ENCODE measurements around the gene SCYGR7. TPM values are rescaled to one million over a fixed set of nuclear protein-coding genes. Genes with fewer than 3 reads are reported as not detected.

Gene SCYGR7
- total RNA-seq, 1 experiment from 2014 or later: not detected

DNA sequence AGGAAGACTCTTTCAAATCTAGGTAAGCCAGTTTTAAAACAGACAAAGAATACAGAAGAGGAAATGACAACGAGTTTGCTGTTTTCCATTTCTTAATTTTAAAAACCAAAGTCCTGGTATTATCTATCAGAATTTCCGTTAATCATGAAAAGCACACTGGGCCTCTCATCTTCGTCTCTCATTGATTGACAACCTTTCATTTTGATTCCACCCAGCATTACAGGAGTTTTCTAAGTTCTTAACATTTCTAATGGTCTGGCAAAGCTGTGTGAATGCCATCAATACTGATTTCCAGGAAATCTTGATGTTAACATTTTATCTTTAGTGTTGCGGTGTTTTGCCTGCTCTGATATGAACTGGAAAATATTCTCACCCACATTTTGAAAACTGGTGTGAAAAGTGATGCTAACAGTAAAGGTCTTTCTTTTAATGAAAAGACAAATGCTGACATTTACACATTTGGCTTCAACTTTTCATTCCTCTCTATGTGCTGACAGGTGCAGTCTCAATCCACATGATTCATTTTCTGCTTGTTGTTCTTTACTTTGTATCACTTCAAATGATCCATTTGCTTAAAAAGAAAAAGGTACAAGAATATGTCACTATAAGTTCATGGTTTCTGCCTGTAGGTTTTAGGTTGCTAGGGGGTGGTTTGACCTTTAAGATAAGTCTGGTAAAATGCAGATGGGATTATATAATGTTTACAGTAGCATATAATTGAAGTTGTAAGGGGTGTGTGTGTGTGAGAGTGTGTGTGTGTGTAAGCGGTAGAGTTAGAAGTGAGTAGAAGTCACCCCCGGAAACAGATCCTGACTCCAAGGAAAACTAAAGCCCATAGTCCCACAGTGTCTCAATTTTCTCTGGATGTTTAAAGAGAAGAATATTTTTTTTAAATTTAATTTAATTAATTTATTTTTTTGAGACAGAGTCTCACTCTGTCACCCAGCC is 47.0 kb downstream of the SCYGR7 start:
- Mint-ChIP-seq H3K27me3 (ENCODE audit: unreplicated experiment) (no peaks in the 10 kb centered on the region), H3K36me3 (ENCODE audit: insufficient read depth, unreplicated experiment) (no peaks in the 10 kb centered on the region), H3K4me3 (ENCODE audit: low read depth, unreplicated experiment) (no peak overlapping the region), H3K27ac (ENCODE audit: unreplicated experiment) (no peak overlapping the region), H3K4me1 (ENCODE audit: low read depth, unreplicated experiment) (peaks cover 30% of the 10 kb centered on the region), H3K9me3 (ENCODE audit: low read depth, unreplicated experiment) (no peaks in the 10 kb centered on the region)
- no peak for DNase-seq
- CTCF ChIA-PET: interaction anchor here (0.6 to 1.7 kb wide), 4 partner anchors 9 to 87 kb away, joined by 3 to 17 read pairs (median 6); no protein-coding TSS in a partner anchor
- TF ChIP-seq, protein P1, sequence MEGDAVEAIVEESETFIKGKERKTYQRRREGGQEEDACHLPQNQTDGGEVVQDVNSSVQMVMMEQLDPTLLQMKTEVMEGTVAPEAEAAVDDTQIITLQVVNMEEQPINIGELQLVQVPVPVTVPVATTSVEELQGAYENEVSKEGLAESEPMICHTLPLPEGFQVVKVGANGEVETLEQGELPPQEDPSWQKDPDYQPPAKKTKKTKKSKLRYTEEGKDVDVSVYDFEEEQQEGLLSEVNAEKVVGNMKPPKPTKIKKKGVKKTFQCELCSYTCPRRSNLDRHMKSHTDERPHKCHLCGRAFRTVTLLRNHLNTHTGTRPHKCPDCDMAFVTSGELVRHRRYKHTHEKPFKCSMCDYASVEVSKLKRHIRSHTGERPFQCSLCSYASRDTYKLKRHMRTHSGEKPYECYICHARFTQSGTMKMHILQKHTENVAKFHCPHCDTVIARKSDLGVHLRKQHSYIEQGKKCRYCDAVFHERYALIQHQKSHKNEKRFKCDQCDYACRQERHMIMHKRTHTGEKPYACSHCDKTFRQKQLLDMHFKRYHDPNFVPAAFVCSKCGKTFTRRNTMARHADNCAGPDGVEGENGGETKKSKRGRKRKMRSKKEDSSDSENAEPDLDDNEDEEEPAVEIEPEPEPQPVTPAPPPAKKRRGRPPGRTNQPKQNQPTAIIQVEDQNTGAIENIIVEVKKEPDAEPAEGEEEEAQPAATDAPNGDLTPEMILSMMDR (IDR thresholded peaks at IDR 0.05; ENCODE audit: unreplicated experiment): no peak
- intact Hi-C loops (cut with micrococcal nuclease; ENCODE audit: unreplicated experiment): loop anchor here (2.0 kb wide), 3 partner anchors 44 to 110 kb away; no protein-coding TSS in a partner anchor
- no TSS peak for BruUV-seq (replicated peaks)

Other genes with a start within 250 kb of the SCYGR7 start
- not detected in 2 replicates for gene SCYGR2, start 129.4 kb upstream of the SCYGR7 start, total RNA-seq (2022)
- not detected in 2 replicates for gene SCYGR3, start 113.5 kb upstream of the SCYGR7 start, total RNA-seq (2022)
- gene SCYGR4, start 110.8 kb upstream of the SCYGR7 start, total RNA-seq (2022): 0.22 TPM in 1 of 2 replicates, not detected in the other
- gene SCYGR5, start 61.5 kb upstream of the SCYGR7 start, total RNA-seq (2022): not detected in 2 replicates
- 63.8 and 82.4 TPM in 2 replicates for gene SLC19A3, start 10.3 kb upstream of the SCYGR7 start, total RNA-seq (2022)
- not detected in 2 replicates for gene SCYGR6, start 3.6 kb upstream of the SCYGR7 start, total RNA-seq (2022)
- not detected in 2 replicates for gene SCYGR8, start 17.6 kb downstream of the SCYGR7 start, total RNA-seq (2022)
- gene CCL20, start 85.5 kb downstream of the SCYGR7 start, total RNA-seq (2022): 25.4 and 39.9 TPM in 2 replicates
- gene DAW1, start 143.3 kb downstream of the SCYGR7 start, total RNA-seq (2022): 2.4 and 3.2 TPM in 2 replicates

Data from Calu3 (cell line).